Activated T-cell treated with anti-CD3 and anti-CD28 coated beads, Interleukin-2, amount 50 U/mL, for 24 hours (primary cell): ENCODE measurements around the gene PKN1.
"Not testable (repeated sequence)": the region's sequence is repeated elsewhere in the genome, so short reads cannot be mapped to it uniquely, and the experiment has no call there.

Experiments
- DNase-seq: peaks from one replicate; pipeline ENCODE4 v3.0.0-alpha.2; 2020
- H3K27ac Mint-ChIP-seq: 2 replicates; pipeline ENCODE4 v1.8.0; 2020; ENCODE audit warnings: mild to moderate bottlenecking, mixed read lengths
- H3K27me3 Mint-ChIP-seq: 2 replicates; pipeline ENCODE4 v1.8.0; 2020; ENCODE audit warnings: mixed read lengths
- H3K36me3 Mint-ChIP-seq: 2 replicates; pipeline ENCODE4 v1.8.0; 2020; ENCODE audit warnings: low read depth, mixed read lengths
- H3K4me1 Mint-ChIP-seq: 2 replicates; pipeline ENCODE4 v1.8.0; 2020; ENCODE audit warnings: low read depth, mixed read lengths
- H3K4me3 Mint-ChIP-seq: 2 replicates; pipeline ENCODE4 v1.8.0; 2020; ENCODE audit warnings: mild to moderate bottlenecking, moderate library complexity, mixed read lengths
- H3K9me3 Mint-ChIP-seq: 2 replicates; pipeline ENCODE4 v1.8.0; 2020; ENCODE audit warnings: mixed read lengths

Gene PKN1

DNA sequence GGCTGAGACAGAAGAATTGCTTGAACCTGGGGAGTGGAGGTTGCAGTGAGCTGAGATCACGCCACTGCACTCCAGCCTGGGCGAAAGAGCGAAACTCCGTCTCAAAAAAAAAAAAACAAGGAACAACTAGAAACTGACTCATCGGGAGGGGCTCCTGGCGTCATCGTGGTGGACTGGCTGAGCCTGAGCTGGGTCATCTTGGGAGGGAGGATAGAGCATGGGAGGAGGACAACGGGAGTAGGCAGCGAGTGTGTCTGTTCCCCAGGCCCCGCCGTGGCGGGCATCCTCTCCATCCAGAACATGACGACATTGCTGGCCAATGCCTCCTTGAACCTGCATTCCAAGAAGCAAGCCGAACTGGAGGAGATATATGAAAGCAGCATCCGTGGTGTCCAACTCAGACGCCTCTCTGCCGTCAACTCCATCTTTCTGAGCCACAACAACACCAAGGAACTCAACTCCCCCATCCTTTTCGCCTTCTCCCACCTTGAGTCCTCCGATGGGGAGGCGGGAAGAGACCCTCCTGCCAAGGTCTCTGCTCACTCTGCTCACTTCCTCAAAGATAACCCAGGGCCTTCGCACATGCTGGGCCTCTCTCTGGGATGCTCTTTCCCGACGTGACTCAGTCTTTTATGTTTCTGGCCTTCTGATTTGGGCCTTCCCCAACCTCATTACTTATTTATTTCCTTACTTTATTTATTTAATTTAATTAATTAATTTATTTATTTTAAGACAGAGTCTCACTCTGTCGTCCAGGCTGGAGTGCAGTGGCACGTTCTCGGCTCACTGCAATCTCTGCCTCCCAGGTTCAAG, 30.6 kb upstream of the PKN1 start:
- H3K4me3 Mint-ChIP-seq = no peak overlapping the region
- peaks cover 92% of the 10 kb centered on the region for H3K36me3 Mint-ChIP-seq
- peaks cover 11% of the 10 kb centered on the region for H3K4me1 Mint-ChIP-seq
- H3K9me3 Mint-ChIP-seq = no peaks in the 10 kb centered on the region
- H3K27ac Mint-ChIP-seq = peak overlapping the region; percentile 78
- DNase-seq = no peak
- no peaks in the 10 kb centered on the region for H3K27me3 Mint-ChIP-seq

DNA sequence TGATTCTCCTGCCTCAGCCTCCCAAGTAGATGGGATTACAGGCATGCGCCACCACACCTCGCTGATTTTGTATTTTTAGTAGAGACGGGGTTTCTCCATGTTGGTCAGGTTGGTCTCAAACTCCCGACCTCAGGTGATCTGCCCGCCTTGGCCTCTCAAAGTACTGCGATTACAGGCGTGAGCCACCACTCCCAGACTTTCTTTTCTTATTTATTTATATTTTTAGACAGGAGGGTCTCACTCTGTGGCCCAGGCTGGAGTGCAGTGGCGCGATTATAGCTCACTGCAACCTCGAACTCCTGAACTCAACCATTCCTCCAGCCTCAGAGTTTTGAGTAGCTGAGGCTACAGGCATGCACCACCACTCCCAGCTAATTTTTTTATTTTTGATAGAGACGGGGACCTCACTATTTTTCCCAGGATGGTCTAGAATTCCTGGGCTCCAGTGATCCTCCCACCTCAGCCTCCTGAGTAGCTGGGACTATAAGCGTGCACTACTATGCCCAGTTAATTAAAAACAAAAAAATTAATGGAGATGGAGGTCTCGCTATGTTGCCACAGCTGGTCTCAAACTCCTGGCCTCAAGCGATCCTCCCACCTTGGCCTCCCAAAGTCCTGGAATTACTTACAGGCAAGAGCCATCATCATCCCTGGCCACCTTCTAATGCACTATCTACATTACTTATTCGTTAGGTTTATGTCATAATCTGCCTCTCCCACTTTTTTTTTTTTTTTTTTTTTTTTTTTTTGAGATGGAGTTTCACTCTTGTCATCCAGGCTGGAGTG, 29.8 kb upstream of the PKN1 start:
- Mint-ChIP-seq H3K36me3 (peaks cover 93% of the 10 kb centered on the region), H3K27ac (peak overlapping the region; percentile 14)
- H3K9me3 Mint-ChIP-seq, DNase-seq, H3K4me3 Mint-ChIP-seq, H3K27me3 Mint-ChIP-seq, H3K4me1 Mint-ChIP-seq: not testable (repeated sequence)

DNA sequence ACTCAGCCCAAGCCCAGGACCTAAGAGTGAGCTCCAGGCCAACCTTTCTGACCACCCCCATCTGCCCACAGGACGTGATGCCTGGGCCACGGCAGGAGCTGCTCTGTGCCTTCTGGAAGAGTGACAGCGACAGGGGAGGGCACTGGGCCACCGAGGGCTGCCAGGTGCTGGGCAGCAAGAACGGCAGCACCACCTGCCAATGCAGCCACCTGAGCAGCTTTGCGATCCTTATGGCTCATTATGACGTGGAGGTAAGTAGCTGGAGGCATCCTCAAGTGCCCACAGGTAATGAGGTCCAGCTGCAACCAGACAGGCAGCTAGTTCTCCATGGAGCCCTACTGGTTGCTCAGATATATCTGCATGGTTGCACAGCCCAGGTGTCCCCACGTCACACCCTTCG, 28.8 kb upstream of the PKN1 start:
- Mint-ChIP-seq H3K4me1 (peaks cover 14% of the 10 kb centered on the region), H3K27ac (peak overlapping the region; percentile 77), H3K36me3 (peaks cover 94% of the 10 kb centered on the region), H3K4me3 (no peak overlapping the region), H3K9me3 (no peaks in the 10 kb centered on the region), H3K27me3 (no peaks in the 10 kb centered on the region)
- no peak for DNase-seq

DNA sequence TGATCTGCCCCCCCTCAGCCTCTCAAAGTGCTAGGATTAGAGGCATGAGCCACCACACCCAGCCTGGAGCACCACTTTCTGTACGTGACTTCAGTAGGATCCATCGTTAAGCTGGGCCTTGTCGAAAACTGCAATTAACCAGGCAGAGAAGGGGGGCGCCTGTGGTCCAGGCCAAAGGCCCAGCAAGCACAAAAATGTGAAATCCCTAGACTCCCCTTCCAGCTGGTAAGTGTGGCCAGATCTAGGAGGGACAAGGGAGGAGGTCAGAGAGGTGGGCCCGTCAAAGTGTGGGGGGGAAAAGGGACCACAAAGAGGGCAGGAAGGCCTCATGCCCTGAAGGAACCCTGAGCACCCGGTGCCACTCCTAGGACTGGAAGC, 27.7 kb upstream of the PKN1 start:
- DNase-seq = no peak
- Mint-ChIP-seq H3K27ac (peak overlapping the region; percentile 83), H3K36me3 (peaks cover 96% of the 10 kb centered on the region), H3K9me3 (no peaks in the 10 kb centered on the region), H3K27me3 (no peaks in the 10 kb centered on the region), H3K4me3 (no peak overlapping the region), H3K4me1 (peaks cover 19% of the 10 kb centered on the region)

DNA sequence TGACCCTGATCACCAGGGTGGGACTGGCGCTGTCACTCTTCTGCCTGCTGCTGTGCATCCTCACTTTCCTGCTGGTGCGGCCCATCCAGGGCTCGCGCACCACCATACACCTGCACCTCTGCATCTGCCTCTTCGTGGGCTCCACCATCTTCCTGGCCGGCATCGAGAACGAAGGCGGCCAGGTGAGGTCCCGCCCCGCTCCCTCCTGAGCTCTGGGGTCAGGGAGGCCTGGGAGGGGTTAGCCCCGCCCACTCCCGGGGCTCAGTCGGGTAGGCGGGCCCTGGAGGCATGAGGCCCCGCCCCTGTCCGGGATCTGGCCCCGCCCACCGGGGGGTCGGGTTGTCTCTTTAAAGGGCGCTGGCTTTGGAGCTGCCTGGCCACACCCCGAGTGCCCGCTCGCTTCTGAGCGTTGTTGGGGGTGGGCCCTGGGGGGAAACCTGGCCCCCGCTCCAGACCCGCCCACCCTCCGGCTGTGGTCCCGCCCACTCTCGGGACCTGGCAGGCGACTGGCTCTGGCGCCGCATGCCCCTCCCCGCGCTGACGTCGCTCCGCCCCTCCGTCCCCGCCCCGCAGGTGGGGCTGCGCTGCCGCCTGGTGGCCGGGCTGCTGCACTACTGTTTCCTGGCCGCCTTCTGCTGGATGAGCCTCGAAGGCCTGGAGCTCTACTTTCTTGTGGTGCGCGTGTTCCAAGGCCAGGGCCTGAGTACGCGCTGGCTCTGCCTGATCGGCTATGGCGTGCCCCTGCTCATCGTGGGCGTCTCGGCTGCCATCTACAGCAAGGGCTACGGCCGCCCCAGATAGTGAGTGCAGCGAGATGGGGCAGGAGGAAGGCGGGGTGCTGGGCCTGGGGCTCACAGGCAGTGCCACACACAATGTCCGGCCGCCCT, 27.1 kb upstream of the PKN1 start:
- peaks cover 19% of the 10 kb centered on the region for H3K4me1 Mint-ChIP-seq
- DNase-seq = peak; percentile 97

DNA sequence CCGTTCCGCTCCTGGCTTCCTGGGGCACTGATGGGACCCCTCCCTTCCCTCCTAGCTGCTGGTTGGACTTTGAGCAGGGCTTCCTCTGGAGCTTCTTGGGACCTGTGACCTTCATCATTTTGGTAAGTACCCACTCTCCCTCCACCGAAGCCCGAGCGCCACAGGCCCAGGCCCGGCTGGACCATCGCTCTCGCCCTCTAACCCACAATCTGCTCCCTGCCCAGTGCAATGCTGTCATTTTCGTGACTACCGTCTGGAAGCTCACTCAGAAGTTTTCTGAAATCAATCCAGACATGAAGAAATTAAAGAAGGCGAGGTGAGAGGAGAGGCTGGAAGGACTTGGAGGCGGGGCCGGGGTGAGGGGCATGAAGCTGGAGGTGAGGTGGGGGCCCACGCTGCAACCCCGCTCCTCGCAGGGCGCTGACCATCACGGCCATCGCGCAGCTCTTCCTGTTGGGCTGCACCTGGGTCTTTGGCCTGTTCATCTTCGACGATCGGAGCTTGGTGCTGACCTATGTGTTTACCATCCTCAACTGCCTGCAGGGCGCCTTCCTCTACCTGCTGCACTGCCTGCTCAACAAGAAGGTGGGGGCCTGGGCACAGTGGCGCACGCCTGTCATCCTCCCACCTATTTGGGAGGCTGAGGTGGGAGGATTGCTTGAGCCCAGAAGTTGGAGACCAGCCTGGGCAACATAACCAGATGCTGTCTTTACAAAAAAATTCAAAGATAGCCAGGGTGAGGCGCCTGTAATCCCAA, 26.3 kb upstream of the PKN1 start:
- Mint-ChIP-seq H3K27ac (peak overlapping the region; percentile 92), H3K9me3 (no peaks in the 10 kb centered on the region), H3K4me1 (peaks cover 22% of the 10 kb centered on the region), H3K27me3 (no peaks in the 10 kb centered on the region), H3K36me3 (peaks cover 96% of the 10 kb centered on the region), H3K4me3 (peak overlapping the region; percentile 8)
- no peak for DNase-seq

More for the DNA sequence above, 27.1 kb upstream of the PKN1 start:
- H3K27me3 Mint-ChIP-seq = no peaks in the 10 kb centered on the region
- no peaks in the 10 kb centered on the region for H3K9me3 Mint-ChIP-seq
- H3K36me3 Mint-ChIP-seq = peaks cover 96% of the 10 kb centered on the region
- peak overlapping the region; percentile 92 for H3K27ac Mint-ChIP-seq
- H3K4me3 Mint-ChIP-seq = peak overlapping the region; percentile 12

DNA sequence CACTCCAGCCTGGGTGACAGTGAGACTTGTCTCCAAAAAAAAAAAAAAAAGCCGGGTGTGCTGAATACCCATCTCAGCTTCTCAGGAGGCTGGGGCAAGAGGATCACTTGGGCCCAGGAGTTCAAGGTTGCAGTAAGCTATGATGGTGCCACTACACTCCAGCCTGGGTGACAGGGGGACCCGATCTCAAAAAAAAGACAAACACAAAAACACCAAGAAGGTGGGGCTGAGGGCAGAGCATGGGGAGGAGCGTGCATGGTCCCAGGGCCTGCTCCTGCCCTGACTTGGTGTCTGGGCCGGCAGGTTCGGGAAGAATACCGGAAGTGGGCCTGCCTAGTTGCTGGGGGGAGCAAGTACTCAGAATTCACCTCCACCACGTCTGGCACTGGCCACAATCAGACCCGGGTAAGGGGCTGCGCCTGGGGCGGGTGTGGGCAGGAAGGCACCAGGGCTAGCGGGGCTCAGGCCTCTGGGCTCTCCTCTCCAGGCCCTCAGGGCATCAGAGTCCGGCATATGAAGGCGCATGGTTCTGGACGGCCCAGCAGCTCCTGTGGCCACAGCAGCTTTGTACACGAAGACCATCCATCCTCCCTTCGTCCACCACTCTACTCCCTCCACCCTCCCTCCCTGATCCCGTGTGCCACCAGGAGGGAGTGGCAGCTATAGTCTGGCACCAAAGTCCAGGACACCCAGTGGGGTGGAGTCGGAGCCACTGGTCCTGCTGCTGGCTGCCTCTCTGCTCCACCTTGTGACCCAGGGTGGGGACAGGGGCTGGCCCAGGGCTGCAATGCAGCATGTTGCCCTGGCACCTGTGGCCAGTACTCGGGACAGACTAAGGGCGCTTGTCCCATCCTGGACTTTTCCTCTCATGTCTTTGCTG, 25.3 kb upstream of the PKN1 start:
- Mint-ChIP-seq H3K4me3 (no peak overlapping the region), H3K27me3 (no peaks in the 10 kb centered on the region), H3K36me3 (peaks cover 96% of the 10 kb centered on the region), H3K9me3 (no peaks in the 10 kb centered on the region), H3K27ac (peak overlapping the region; percentile 92), H3K4me1 (peaks cover 28% of the 10 kb centered on the region)
- DNase-seq = no peak

DNA sequence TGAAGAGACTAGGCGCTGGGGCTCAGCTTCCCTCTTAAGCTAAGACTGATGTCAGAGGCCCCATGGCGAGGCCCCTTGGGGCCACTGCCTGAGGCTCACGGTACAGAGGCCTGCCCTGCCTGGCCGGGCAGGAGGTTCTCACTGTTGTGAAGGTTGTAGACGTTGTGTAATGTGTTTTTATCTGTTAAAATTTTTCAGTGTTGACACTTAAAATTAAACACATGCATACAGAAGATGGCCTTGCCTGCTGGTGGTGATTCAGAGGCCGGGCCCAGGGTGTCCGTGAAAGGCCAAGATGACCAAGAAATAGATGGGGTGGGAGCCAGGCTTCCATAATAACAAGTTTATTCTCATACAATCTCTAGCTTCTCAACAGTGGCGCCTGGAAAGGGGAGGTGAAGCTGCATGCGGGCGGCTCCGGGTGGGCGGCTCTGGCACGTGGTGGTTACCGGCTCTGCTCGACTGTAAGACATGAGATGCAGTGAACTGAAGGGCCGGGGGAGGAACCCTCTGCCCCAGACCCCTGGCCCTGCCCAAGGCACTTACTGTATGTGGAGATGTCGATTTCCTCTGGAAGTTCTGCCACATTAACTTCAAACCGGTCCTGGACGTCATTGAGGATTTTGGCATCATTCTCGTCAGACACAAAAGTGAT, 24.5 kb upstream of the PKN1 start:
- Mint-ChIP-seq H3K9me3 (no peaks in the 10 kb centered on the region), H3K4me1 (peaks cover 36% of the 10 kb centered on the region), H3K27ac (peak overlapping the region; percentile 92), H3K36me3 (peaks cover 97% of the 10 kb centered on the region), H3K4me3 (peak overlapping the region; percentile 29), H3K27me3 (no peaks in the 10 kb centered on the region)
- DNase-seq = no peak

DNA sequence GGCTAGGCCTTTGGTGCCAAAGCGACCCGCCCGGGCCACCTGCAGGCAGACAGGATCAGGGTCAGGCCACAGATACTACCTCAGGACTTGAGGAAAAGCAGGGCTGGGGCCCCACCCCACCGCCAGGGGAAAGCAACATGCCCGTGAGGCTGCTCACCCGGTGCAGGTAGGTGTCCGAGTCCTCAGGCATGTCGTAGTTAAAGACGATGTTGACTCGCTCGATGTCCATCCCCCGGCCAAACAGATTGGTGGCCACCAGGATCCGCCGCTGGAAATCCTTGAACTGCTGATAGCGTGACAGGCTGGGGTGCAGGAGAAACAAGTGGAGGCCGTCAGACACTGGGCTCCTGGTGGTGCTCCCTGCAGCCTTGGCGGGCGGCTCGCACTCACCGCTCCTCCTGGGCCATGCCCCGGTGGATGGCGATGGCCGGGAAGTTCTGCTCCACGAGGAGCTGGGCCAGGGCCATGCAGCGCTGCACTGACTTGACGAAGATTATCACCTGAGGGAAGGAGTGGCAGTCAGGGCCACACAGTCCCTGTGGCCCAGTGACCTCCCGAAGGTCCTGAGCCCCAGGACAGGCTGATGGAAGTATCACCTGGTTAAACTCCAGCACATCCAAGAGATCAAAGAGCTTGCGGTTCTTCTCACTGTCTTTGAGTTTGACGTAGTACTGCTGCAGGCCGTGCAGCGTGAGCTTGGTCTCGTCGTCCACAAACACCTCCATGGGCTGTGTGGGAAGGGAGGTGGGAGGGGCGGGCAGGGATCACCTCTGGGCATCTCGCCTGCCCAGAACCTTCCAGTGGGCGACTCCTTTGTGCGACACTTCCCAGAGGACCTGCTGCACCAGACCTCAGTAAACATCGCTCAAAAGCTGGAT, 23.7 kb upstream of the PKN1 start:
- peak; percentile 52 for DNase-seq
- Mint-ChIP-seq H3K4me3 (peak overlapping the region; percentile 30), H3K27me3 (no peaks in the 10 kb centered on the region), H3K27ac (peak overlapping the region; percentile 92), H3K9me3 (no peaks in the 10 kb centered on the region), H3K4me1 (peaks cover 41% of the 10 kb centered on the region), H3K36me3 (peaks cover 95% of the 10 kb centered on the region)

DNA sequence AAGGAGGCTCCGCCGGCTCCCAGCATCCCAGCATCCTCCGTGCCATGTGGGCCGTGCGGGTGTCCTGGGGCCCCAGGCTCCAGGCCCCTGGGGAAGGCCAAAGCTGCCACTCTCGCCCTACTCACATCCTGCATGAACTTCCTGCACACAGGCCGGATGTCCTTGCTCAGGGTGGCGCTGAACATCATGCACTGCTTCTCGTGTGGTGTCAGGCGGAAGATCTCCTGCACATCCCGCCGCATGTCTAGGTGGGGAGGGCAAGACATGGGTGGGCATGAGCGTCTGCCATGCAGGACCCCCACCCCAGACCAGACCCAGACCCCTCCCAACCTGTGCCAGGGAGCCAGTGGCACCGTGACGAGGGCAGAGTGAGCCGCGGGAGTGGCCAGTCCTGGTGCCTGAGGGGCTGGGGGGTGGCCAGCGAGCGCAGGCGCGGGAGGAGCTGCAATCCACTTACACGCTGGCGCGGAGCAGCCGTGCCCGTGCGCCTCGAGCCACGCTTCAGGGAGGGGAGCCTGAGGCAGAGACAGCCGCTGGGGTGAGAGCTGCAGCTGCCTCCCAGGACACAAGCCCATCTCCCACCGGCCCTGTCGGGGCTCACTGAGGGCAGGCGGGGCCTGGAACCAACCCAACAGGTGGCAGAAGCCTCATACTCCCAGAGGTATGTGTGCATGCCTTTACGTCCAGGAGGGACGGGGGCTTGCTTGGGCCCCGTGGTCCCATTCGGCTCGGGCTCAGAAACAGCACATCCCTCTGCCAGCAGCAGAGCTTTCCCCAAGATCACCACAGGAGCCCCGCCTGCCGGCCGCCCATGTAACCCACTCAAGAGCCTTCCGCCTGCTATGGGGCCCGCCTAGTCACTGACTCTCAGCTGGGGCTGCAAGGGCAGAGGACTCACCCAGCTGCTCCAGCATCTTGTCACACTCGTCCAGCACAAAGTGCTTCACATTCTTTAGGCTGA, 22.7 kb upstream of the PKN1 start:
- peak; percentile 53 for DNase-seq
- H3K4me1 Mint-ChIP-seq = peaks cover 47% of the 10 kb centered on the region

DNA sequence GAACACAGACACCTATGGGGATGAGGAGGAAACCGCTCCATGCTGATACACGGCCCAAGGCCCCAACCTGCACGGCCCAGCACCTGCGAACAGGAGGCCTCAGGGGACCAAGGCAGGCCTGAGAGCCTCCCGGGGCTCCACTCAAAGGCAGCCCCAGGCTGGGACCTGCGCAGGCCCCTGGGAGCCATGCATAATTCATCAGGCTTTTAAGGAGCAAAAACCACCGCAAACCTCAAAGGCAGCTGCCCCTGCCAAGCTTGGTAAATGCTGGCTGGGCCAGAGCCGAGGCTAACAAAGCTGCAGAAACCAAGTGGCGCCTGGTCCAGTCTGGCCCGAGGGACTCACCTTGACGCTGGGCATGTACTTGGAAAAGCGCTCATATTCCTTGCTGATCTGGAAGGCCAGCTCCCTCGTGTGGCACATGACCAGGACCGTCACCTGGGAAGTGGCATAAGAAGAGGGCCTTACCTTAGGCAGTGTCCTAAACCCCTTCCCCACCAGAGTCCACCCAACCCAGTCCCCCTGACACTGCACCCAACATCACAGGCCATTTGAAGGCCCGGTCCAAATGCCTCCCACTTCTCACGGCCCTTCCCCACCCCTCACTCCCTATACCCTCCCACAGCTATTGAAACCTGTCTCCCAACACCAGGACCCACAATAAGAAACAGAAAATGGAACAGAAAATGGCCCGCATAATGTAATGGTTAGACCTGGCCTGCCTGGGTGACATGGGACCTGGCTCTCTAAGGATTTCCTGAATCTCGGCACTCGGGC, 21.8 kb upstream of the PKN1 start:
- Mint-ChIP-seq H3K27me3 (no peaks in the 10 kb centered on the region), H3K36me3 (peaks cover 94% of the 10 kb centered on the region), H3K9me3 (no peaks in the 10 kb centered on the region), H3K4me1 (peaks cover 55% of the 10 kb centered on the region), H3K27ac (peak overlapping the region; percentile 92), H3K4me3 (peak overlapping the region; percentile 20)
- no peak for DNase-seq

More for the DNA sequence above, 22.7 kb upstream of the PKN1 start:
- no peaks in the 10 kb centered on the region for H3K9me3 Mint-ChIP-seq
- peak overlapping the region; percentile 36 for H3K4me3 Mint-ChIP-seq
- peaks cover 92% of the 10 kb centered on the region for H3K36me3 Mint-ChIP-seq
- peak overlapping the region; percentile 92 for H3K27ac Mint-ChIP-seq
- no peaks in the 10 kb centered on the region for H3K27me3 Mint-ChIP-seq
